Type B pancreatic cell (in vitro differentiated cells): Measurements from ENCODE around the gene ATP2B2. TPM values are rescaled to one million over a fixed set of nuclear protein-coding genes. Genes with fewer than 3 reads are reported as not detected.

Experiments
- DNase-seq: peaks from one replicate; pipeline ENCODE4 v3.0.0; 2021; ENCODE audit warnings: mixed read lengths; ENCODE audit not compliant: unreplicated experiment; ENCODE audit errors: extremely low spot score
- H3K27ac Mint-ChIP-seq: 2 replicates; pipeline ENCODE4 v1.8.0; 2021; ENCODE audit warnings: mild to moderate bottlenecking, mixed read lengths
- H3K27me3 Mint-ChIP-seq: 2 replicates; pipeline ENCODE4 v1.8.0; 2021; ENCODE audit warnings: mixed read lengths
- H3K36me3 Mint-ChIP-seq: 2 replicates; pipeline ENCODE4 v1.8.0; 2021; ENCODE audit warnings: mixed read lengths
- H3K4me1 Mint-ChIP-seq: one replicate; pipeline ENCODE4 v1.8.0; 2021; ENCODE audit warnings: mixed read lengths; ENCODE audit not compliant: unreplicated experiment
- H3K4me3 Mint-ChIP-seq: 2 replicates; pipeline ENCODE4 v1.8.0; 2021; ENCODE audit warnings: mild to moderate bottlenecking, mixed read lengths
- H3K9me3 Mint-ChIP-seq: 2 replicates; pipeline ENCODE4 v1.8.0; 2021; ENCODE audit warnings: mixed read lengths
- total RNA-seq: library from RNA; stranded (reverse); gene quantifications from 2 replicates; pipeline ENCODE4 v1.2.1, GENCODE V29; 2021; ENCODE audit warnings: low replicate concordance
- TF ChIP-seq, protein P1 (sequence below): fragments of 200-600 bp; sonication (generic); conservative IDR thresholded peaks from 2 replicates; pipeline ENCODE4 v1.5.0; 2021; ENCODE audit warnings: antibody characterized with exemption, mild to moderate bottlenecking

Gene ATP2B2
- total RNA-seq, 1 donor from 2014 or later: 0.31 TPM

DNA sequence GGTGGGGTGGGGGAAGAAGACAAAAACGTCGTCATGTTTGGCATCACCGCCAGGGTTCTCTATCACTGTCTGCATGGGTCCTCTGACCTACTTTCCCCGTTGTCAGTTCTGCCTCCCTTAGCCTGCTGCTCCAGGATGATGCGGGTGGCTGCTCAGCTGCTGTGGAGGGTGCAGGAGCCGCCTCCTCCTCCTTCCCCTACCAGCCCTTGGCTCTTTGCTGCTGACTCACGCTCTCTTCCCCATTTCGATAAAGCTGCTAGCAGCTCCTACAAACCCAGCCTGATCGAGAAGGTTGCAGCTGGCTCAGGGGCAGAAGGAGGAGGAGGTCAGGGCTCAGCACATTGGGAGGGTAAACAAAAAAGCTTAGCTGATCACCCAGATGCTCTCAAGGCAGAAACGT, 135.0 kb downstream of the ATP2B2 start:
- no peaks in the 10 kb centered on the region for H3K36me3 Mint-ChIP-seq
- H3K27ac Mint-ChIP-seq: no peak overlapping the region
- TF ChIP-seq, protein P1, sequence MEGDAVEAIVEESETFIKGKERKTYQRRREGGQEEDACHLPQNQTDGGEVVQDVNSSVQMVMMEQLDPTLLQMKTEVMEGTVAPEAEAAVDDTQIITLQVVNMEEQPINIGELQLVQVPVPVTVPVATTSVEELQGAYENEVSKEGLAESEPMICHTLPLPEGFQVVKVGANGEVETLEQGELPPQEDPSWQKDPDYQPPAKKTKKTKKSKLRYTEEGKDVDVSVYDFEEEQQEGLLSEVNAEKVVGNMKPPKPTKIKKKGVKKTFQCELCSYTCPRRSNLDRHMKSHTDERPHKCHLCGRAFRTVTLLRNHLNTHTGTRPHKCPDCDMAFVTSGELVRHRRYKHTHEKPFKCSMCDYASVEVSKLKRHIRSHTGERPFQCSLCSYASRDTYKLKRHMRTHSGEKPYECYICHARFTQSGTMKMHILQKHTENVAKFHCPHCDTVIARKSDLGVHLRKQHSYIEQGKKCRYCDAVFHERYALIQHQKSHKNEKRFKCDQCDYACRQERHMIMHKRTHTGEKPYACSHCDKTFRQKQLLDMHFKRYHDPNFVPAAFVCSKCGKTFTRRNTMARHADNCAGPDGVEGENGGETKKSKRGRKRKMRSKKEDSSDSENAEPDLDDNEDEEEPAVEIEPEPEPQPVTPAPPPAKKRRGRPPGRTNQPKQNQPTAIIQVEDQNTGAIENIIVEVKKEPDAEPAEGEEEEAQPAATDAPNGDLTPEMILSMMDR: no peak
- H3K9me3 Mint-ChIP-seq: no peaks in the 10 kb centered on the region
- peaks cover 22% of the 10 kb centered on the region for H3K27me3 Mint-ChIP-seq
- H3K4me1 Mint-ChIP-seq: peaks cover 4% of the 10 kb centered on the region
- H3K4me3 Mint-ChIP-seq: no peak overlapping the region
- DNase-seq: no peak

DNA sequence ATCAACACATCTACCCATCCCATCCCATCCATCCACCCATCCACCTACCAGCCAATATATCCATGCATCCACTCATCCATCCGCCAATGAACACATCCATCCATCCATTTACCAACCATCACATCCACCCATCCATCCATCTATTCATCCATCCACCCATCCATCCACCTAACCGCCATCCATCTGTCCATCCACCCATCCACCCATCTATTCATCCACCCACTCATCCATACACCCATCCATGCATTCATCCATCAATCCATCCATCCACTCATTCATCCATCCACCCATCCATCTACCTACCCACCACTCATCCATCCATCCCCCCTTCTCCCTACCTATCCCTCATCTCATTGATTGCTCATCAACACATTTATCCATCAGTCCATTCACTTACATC, 136.9 kb downstream of the ATP2B2 start:
- Mint-ChIP-seq H3K4me1 (peaks cover 4% of the 10 kb centered on the region), H3K4me3 (no peak overlapping the region), H3K27ac (no peak overlapping the region), H3K9me3 (no peaks in the 10 kb centered on the region), H3K27me3 (peaks cover 22% of the 10 kb centered on the region), H3K36me3 (no peaks in the 10 kb centered on the region)
- TF ChIP-seq, protein P1: no peak
- no peak for DNase-seq

DNA sequence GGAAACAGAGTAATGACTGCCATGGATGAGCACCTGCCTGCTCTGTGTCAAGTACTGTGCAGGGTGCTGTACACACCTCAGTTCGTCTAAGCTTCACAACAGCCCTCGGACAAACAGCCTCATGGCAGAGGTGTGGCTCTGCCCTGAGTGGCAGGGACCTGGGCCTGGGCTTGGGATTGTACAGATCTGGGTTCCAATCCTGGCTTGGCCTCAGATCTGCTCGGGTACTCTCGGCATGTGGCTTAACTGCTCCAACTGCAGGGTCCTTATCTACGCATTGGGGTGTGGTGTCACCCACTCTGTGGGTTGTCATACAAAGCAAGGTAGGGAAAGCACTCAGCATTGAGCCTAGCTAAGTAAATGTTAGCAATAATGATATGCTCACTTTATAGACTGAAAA, 137.9 kb downstream of the ATP2B2 start:
- DNase-seq: no peak
- Mint-ChIP-seq H3K4me1 (peaks cover 4% of the 10 kb centered on the region), H3K9me3 (no peaks in the 10 kb centered on the region), H3K36me3 (no peaks in the 10 kb centered on the region), H3K27me3 (peaks cover 26% of the 10 kb centered on the region), H3K27ac (no peak overlapping the region), H3K4me3 (no peak overlapping the region)
- TF ChIP-seq, protein P1: no peak

DNA sequence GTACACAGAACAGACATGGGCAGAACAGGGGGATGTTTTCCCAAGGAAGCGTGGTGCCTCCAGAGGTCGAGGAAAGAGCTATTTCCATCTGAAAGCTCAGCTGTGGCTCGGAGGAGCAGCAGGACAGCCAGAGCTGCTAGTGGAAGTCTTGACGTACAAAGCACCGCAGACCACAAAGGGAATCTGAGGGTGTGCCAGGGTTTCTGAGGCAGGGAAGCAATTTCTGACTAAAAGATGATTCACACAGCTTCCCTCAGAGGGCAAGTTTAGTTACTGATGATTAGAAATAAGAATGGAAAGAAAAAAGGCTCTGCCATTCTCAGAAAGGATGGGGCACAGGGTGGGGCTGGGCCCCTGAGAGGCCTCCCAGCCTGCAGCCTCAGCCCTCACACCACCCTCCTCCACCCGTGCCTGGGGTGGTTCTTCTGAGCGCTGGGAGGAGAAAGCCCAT, 138.7 kb downstream of the ATP2B2 start:
- Mint-ChIP-seq H3K27me3 (peaks cover 33% of the 10 kb centered on the region), H3K36me3 (no peaks in the 10 kb centered on the region), H3K4me3 (no peak overlapping the region), H3K27ac (no peak overlapping the region), H3K4me1 (peaks cover 4% of the 10 kb centered on the region), H3K9me3 (no peaks in the 10 kb centered on the region)
- DNase-seq: no peak
- TF ChIP-seq, protein P1: no peak

DNA sequence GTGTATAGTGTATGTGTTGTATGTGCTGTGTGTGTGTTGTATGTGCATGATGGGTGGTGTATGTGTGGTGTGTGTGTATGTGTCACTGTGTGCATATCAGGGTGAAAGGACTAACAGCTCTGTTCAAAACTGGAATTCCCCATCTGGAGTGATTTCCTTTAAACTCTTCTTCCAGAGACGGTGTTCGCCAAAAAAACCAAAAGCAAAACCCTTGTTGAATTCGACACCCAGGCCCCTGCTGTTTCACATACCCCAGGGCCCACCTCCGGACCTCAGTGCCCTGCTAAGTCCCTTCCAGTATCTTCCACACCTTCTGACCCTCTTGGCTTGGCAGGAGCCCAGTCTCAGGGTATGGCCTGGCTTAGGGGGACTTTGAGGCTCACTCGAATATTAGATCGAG, 139.6 kb downstream of the ATP2B2 start:
- Mint-ChIP-seq H3K4me3 (no peak overlapping the region), H3K4me1 (peaks cover 4% of the 10 kb centered on the region), H3K27ac (no peak overlapping the region)

More for the DNA sequence above, 139.6 kb downstream of the ATP2B2 start:
- no peak for DNase-seq
- no peaks in the 10 kb centered on the region for H3K9me3 Mint-ChIP-seq
- no peaks in the 10 kb centered on the region for H3K36me3 Mint-ChIP-seq
- H3K27me3 Mint-ChIP-seq: peaks cover 39% of the 10 kb centered on the region
- TF ChIP-seq, protein P1: no peak
